ENCODE results near the gene YWHAQ. TPM values are rescaled to one million over a fixed set of nuclear protein-coding genes. Genes with fewer than 3 reads are reported as not detected.
"Not testable (repeated sequence)": the region's sequence is repeated elsewhere in the genome, so short reads cannot be mapped to it uniquely, and the experiment has no call there.

YWHAQ gene
- total RNA-seq, 1 experiment from 2014 or later: 307 TPM

DNA sequence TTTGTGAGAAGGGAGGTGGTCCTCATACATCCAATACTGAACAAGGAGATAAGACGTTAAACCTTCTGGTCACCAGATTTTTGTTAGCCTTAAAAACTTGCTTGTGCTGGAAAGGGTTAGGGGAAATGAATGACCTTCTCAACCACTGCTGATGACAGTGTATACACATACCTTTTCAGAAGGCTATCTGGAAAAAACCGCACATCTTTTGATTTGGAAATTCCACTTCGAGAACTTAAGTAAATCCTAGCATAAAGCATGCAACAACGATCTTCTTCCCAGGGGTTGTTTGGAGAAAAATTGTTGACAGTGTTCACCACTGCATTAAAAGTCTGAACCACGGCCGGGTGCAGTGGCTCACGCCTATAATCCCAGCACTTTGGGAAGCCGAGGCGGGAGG lies 7.6 kb downstream of the YWHAQ start:
- no peak for TF ChIP-seq CTCF (IDR thresholded peaks at IDR 0.05; ENCODE audit: unreplicated experiment)
- Mint-ChIP-seq H3K4me3 (ENCODE audit: low read depth, unreplicated experiment) (no peak overlapping the region), H3K36me3 (ENCODE audit: insufficient read depth, unreplicated experiment) (peaks cover 34% of the 10 kb centered on the region), H3K27me3 (ENCODE audit: unreplicated experiment) (no peaks in the 10 kb centered on the region), H3K9me3 (ENCODE audit: low read depth, unreplicated experiment) (no peaks in the 10 kb centered on the region), H3K27ac (ENCODE audit: unreplicated experiment) (no peak overlapping the region), H3K4me1 (ENCODE audit: low read depth, unreplicated experiment) (peaks cover 59% of the 10 kb centered on the region)
- CTCF ChIA-PET: interaction anchor here (1.3 kb wide), 1 partner anchor 7 kb away, joined by 3 read pairs; the partner anchor contains the start of gene YWHAQ
- DNase-seq: no peak
- BruUV-seq (replicated peaks): no TSS peak
- intact Hi-C loops (cut with micrococcal nuclease; ENCODE audit: unreplicated experiment): no loop called here

GRCh38 chr2:9621655-9622054 lies 9.1 kb downstream of the YWHAQ start:
- CTCF ChIA-PET: interaction anchor here (1.3 kb wide), 1 partner anchor 9 kb away, joined by 3 read pairs; the partner anchor contains the start of gene YWHAQ
- DNase-seq; H3K4me3 Mint-ChIP-seq (ENCODE audit: low read depth, unreplicated experiment); H3K9me3 Mint-ChIP-seq (ENCODE audit: low read depth, unreplicated experiment); intact Hi-C loops (cut with micrococcal nuclease; ENCODE audit: unreplicated experiment); BruUV-seq (replicated peaks); H3K27me3 Mint-ChIP-seq (ENCODE audit: unreplicated experiment); H3K27ac Mint-ChIP-seq (ENCODE audit: unreplicated experiment): not testable (repeated sequence)
- Mint-ChIP-seq H3K4me1 (ENCODE audit: low read depth, unreplicated experiment) (peaks cover 51% of the 10 kb centered on the region), H3K36me3 (ENCODE audit: insufficient read depth, unreplicated experiment) (peaks cover 27% of the 10 kb centered on the region)

DNA sequence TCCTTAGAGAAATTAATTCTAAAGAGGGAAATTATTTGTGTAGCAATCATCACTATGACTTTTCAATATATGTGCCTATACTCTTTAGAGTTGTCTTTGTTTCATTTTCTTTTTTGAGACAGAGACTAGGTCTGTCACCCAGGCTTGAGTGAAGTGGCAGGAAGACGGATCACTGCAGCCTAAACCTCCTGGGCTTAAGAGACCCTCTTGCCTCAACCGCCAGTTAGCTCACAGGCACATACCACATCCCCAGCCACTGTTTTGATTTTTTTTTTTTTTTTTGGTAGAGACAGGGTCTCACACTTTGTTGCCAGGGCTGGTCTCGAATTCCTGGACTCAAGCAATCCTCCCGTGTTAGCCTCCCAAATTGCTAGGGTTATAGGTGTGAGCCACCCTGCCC lies 12.4 kb downstream of the YWHAQ start:
- H3K4me1 Mint-ChIP-seq (ENCODE audit: low read depth, unreplicated experiment): peaks cover 56% of the 10 kb centered on the region
- intact Hi-C loops (cut with micrococcal nuclease; ENCODE audit: unreplicated experiment): no loop called here

GRCh38 chr2:9617749-9618148 lies 13.0 kb downstream of the YWHAQ start:
- peaks cover 63% of the 10 kb centered on the region for H3K4me1 Mint-ChIP-seq (ENCODE audit: low read depth, unreplicated experiment)
- H3K36me3 Mint-ChIP-seq (ENCODE audit: insufficient read depth, unreplicated experiment): peaks cover 8% of the 10 kb centered on the region
- no peak overlapping the region for H3K27ac Mint-ChIP-seq (ENCODE audit: unreplicated experiment)
- no peak for DNase-seq
- intact Hi-C loops (cut with micrococcal nuclease; ENCODE audit: unreplicated experiment): no loop called here
- H3K4me3 Mint-ChIP-seq (ENCODE audit: low read depth, unreplicated experiment): no peak overlapping the region
- H3K9me3 Mint-ChIP-seq (ENCODE audit: low read depth, unreplicated experiment): no peaks in the 10 kb centered on the region
- no peaks in the 10 kb centered on the region for H3K27me3 Mint-ChIP-seq (ENCODE audit: unreplicated experiment)
- BruUV-seq (replicated peaks): no TSS peak
- CTCF ChIA-PET: interaction anchor here (0.9 to 1.1 kb wide), 2 partner anchors 50 to 52 kb away, joined by 4 read pairs; no protein-coding TSS in a partner anchor
- TF ChIP-seq CTCF (IDR thresholded peaks at IDR 0.05; ENCODE audit: unreplicated experiment): no peak

More for the DNA sequence above, 12.4 kb downstream of the YWHAQ start:
- BruUV-seq (replicated peaks): no TSS peak
- peaks cover 8% of the 10 kb centered on the region for H3K36me3 Mint-ChIP-seq (ENCODE audit: insufficient read depth, unreplicated experiment)
- no peak for TF ChIP-seq CTCF (IDR thresholded peaks at IDR 0.05; ENCODE audit: unreplicated experiment)
- no peak overlapping the region for H3K4me3 Mint-ChIP-seq (ENCODE audit: low read depth, unreplicated experiment)
- H3K27ac Mint-ChIP-seq (ENCODE audit: unreplicated experiment): no peak overlapping the region
- no peak for DNase-seq
- no peaks in the 10 kb centered on the region for H3K27me3 Mint-ChIP-seq (ENCODE audit: unreplicated experiment)
- CTCF ChIA-PET: interaction anchor here (1.1 kb wide), 1 partner anchor 50 kb away, joined by 4 read pairs; no protein-coding TSS in a partner anchor
- no peaks in the 10 kb centered on the region for H3K9me3 Mint-ChIP-seq (ENCODE audit: low read depth, unreplicated experiment)

DNA sequence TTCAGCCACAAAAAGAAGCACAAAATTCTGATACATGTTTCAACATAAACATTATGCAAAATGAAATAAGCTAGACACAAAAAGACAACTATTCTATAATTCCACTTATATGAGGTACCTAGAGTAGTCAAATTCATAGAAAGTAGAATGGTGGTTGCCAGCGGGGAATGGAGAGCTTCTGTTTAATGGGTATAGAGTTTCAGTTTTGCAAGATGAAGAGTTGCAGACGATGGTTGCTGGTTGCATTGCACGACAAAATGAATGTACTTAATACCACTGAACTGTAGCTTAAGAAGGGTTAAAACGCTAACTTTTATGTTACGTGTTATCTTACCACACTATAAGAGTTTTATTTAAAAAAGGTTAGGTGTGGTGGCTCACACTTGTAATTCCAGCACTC lies 13.5 kb downstream of the YWHAQ start:
- intact Hi-C loops (cut with micrococcal nuclease; ENCODE audit: unreplicated experiment): no loop called here
- BruUV-seq (replicated peaks): no TSS peak
- H3K4me1 Mint-ChIP-seq (ENCODE audit: low read depth, unreplicated experiment): peaks cover 65% of the 10 kb centered on the region
- no peak overlapping the region for H3K4me3 Mint-ChIP-seq (ENCODE audit: low read depth, unreplicated experiment)
- TF ChIP-seq CTCF (IDR thresholded peaks at IDR 0.05; ENCODE audit: unreplicated experiment): no peak
- no peaks in the 10 kb centered on the region for H3K9me3 Mint-ChIP-seq (ENCODE audit: low read depth, unreplicated experiment)
- H3K27me3 Mint-ChIP-seq (ENCODE audit: unreplicated experiment): no peaks in the 10 kb centered on the region
- no peak overlapping the region for H3K27ac Mint-ChIP-seq (ENCODE audit: unreplicated experiment)
- peaks cover 8% of the 10 kb centered on the region for H3K36me3 Mint-ChIP-seq (ENCODE audit: insufficient read depth, unreplicated experiment)
- CTCF ChIA-PET: interaction anchor here (0.9 kb wide), 1 partner anchor 52 kb away, joined by 4 read pairs; no protein-coding TSS in a partner anchor
- DNase-seq: no peak
